NB4 (cell line): ENCODE measurements around the gene DLG5.

Source experiments
- CTCF ChIP-seq: IDR thresholded peaks from one replicate; pipeline ENCODE4 v1.5.1; 2012; ENCODE audit warnings: low read depth, low read length
- POLR2A ChIP-seq: IDR thresholded peaks from 2 replicates; pipeline ENCODE4 v1.6.1; 2011; ENCODE audit warnings: mild to moderate bottlenecking; ENCODE audit not compliant: insufficient read length; ENCODE audit errors: extremely low read depth

GRCh38 chr10:77949167-77949566 is 22.6 kb upstream of the DLG5 start:
- no peak for TF ChIP-seq POLR2A
- TF ChIP-seq CTCF = no peak
